Renal pelvis (tissue), 4 donors: ENCODE data around the gene UBE2M. TPM values are rescaled to one million over a fixed set of nuclear protein-coding genes. Genes with fewer than 3 reads are reported as not detected.
A peak's percentile ranks its signal among the peaks of the same experiment; 100 is the strongest.
"Not testable (repeated sequence)": the region's sequence is repeated elsewhere in the genome, so short reads cannot be mapped to it uniquely, and the experiment has no call there.

Experiments
- DNase-seq: peaks from one replicate; pipeline ENCODE4 v3.0.0-alpha.2; 2013
- polyA plus RNA-seq, 3 donors: library from polyadenylated mRNA; unstranded; fragments of 120-200 nt; gene quantifications; one replicate each; pipeline ENCODE4 v1.2.1, GENCODE V29; 2013; ENCODE audit not compliant: insufficient read length in 3 of 3

UBE2M gene
- polyA plus RNA-seq, 3 donors: 90.2 to 109 (median 97.5) TPM

DNA sequence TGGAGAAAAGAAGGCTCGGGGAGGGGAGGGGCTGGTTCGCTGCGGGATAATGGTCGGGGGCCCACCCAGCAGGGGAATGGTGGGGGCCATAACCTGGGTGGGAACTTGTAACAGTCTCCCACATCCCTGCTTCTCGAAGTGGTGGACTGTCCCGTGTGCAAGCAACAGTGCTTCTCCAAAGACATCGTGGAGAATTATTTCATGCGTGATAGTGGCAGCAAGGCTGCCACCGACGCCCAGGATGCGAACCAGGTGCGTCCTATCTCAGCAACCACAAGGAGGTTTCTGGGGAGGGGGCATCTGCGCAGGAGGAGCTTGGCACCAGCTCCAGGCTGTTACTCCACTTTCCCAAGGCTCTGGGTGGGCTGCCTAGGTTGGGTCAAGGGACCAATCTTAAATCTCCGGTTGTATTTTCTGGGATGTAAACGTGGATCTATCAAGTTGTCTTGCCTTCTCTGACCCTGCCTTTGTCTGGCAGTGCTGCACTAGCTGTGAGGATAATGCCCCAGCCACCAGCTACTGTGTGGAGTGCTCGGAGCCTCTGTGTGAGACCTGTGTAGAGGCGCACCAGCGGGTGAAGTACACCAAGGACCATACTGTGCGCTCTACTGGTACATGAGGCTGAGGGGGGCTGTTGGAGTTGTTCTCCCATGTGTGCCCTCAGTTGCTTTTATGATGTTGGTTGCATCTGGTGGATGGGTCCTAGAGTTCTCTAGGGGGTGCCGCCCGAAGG lies 13.0 kb downstream of the UBE2M start:
- no peak for DNase-seq

DNA sequence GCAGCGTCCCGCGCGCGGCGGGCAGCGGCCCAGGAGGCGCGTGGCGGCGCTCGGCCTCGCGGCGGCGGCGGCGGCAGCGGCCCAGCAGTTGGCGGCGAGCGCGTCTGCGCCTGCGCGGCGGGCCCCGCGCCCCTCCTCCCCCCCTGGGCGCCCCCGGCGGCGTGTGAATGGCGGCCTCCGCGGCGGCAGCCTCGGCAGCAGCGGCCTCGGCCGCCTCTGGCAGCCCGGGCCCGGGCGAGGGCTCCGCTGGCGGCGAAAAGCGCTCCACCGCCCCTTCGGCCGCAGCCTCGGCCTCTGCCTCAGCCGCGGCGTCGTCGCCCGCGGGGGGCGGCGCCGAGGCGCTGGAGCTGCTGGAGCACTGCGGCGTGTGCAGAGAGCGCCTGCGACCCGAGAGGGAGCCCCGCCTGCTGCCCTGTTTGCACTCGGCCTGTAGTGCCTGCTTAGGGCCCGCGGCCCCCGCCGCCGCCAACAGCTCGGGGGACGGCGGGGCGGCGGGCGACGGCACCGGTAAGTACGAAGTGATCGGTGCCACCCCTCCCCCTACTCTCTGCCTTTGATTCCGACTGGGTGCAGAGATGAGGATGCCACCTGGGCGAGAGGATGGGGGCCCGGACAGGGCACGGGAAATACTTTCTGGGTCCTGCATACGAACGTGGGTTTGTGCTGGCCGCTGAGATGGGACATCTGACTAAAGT lies 13.7 kb downstream of the UBE2M start:
- peak; percentile 62 for DNase-seq

DNA sequence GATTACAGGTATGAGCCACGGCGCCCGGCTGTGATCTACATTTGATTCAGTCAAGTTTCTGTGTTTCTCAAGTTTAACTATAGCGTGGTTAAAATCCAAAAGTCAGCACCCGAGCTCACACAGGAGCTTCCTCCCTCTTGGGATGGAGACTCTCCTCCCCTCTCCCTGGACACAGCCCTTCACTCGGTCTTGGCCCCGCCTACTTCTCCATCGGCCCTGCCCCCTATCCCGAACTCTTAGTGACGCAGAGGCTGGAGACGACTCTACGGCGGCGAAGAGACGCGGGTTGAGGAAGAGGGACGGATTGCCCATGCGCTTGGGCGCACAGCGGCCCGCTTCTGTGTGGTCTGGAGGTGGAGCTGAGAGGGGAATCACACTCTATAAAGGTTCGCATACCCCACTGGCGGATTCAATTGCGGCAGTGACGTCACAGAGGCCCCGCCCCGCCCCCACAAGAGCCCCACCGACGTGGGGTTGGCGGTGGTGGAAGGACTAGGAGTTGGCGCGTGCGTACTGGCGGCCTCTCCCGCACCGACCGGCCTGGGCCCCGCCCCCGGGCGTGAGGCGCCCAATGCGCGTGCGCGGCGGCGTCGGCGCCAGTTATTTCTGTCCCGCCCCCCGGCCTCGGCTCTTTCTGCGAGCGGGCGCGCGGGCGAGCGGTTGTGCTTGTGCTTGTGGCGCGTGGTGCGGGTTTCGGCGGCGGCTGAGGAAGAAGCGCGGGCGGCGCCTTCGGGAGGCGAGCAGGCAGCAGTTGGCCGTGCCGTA lies 14.4 kb downstream of the UBE2M start, which contains the start of gene TRIM28:
Gene TRIM28, plus strand, starts transcription at position 239 of the 765 bp plus-strand sequence. CDS start 694 bp downstream, outside the sequence.
- DNase-seq: peak; percentile 99

DNA sequence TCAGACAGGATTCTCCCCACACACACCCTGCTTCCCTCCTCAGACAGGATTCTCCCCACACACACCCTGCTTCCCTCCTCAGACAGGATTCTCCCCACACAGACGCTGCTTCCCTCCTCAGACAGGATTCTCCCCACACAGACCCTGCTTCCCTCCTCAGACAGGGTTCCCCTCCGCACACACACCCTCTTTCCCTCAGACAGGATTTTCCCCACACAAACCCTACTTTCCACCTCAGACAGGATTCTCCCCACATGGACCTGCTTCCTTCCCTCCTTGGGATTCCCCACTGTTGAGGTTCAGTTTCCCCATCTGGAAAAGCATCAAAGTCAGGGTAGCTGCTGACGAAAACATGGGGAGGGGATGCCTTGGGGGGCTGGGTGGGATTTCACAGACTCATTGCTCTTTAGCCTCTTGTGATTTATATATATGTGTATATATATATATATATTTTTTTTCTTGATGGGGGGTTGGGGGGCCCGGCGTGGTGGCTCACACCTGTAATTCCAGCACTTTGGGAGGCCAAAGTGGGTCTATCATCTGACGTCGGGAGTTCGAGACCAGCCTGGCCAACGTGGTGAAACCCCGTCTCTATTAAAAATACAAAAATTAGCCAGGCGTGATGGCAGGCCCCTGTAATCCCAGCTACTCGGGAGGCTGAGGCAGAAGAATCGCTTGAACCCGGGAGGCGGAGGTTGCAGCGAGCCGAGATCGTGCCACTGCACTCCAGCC lies 15.6 kb downstream of the UBE2M start:
- DNase-seq: not testable (repeated sequence)

DNA sequence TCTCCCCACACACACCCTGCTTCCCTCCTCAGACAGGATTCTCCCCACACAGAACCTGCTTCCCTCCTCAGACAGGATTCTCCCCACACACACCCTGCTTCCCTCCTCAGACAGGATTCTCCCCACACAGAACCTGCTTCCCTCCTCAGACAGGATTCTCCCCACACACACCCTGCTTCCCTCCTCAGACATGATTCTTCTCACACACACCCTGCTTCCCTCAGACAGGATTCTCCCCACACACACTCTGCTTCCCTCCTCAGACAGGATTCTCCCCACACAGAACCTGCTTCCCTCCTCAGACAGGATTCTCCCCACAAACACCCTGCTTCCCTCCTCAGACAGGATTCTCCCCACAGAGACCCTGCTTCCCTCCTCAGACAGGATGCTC lies 19.2 kb downstream of the UBE2M start:
- DNase-seq: not testable (repeated sequence)

DNA sequence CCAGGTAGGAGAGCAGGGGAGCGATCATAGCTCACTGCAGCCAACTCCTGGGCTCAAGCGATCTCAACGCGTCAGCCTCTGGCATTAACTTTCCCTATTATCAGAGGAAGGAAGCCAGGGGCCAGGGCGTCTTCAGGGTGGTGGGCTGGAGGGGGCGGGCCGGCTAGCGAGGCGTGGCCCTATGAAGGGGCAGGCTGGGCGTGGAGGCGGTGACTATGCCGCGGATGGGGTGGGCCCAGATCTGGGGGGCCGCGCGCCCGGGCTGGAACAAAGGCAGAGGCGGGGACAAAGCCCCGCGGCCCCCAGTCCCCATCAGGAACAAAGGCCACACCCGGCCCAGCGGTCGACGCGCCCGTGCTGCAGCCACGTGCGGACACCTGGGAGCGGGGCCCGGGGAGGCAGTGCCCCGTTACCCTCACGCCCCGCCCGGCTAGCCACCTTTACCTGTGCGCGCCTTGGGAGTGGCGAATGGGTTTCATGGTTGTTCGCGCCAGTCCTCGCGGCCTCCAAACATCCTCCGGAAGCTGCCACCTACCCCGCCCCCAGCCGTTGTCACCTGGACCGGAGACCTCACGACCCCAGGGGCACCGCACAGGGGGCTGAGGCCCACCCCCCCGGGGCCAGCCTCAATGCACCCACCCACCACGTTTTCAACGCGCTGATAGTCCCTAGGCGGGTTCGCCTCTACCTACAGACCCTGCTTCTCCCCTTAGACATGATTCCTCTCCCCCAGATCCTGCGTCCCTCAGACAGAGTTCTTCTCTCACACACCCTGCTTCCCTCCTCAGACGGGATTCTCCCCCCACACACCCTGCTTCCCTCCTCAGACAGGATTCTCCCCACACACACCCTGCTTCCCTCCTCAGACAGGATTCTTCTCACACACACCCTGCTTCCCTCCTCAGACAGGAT lies 19.9 kb downstream of the UBE2M start:
- peak; percentile 78 for DNase-seq

DNA sequence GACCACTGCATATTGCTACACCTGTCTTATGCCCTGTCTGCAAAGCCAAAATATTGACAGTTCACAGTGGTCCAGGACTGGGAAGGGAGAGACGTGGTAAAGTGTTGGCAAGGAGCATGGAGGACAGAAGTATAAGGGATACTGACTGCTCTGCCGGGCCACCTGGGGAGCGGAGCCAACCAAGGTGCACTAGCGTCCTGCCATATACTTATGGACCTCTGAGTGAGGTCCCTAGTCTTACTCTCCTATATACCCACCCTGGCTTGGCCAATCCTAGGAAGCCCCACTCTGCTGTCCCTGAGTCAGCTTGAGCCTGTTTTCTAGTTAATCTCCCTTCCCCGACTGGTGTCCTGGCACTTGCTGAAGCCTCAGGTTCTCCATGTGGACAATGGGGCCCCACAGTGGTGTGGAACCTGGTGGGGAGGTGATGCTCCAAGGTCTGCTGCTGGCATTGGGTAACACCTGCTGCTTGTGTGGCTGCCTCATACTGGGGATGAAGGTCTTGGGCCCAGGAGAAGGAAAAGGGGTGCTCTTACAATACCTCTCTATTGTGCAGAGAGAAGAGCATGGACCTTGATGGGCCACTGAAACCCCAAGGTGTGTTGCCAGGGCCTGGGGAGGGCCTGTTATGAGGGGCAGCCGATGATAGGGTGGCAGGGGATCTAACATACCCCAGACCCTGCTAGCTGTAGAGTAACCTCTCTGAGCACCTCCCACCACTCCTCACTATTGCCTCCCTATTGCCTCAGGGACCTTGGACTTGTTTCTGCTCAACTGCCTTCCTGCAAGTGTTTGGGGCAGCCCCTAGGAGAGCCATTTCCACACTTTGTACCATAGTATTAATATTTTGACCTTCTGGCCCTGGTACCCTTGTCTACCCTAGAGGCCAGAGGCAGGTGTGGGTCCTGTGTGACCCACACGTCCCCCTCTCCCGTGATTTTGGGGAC lies 21.3 kb downstream of the UBE2M start:
- no peak for DNase-seq

DNA sequence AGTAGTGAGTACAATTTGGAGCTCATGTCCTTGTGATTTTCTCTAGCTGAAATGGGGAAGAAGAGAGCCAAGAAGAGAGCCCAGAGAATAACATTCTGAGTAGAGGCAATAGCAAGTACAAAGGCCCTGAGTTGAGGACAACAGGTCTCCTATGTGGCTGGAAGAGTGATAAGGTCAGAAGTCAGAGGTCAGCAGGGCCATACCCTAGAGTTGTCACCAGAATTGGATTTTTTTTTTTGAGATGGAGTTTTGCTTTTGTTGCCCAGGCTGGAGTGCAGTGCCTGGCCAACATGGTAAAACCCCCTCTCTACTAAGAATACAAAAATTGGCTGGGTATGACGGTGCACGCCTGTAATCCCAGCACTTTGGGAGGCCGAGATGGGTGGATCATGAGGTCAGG lies 22.6 kb downstream of the UBE2M start:
- DNase-seq: no peak

DNA sequence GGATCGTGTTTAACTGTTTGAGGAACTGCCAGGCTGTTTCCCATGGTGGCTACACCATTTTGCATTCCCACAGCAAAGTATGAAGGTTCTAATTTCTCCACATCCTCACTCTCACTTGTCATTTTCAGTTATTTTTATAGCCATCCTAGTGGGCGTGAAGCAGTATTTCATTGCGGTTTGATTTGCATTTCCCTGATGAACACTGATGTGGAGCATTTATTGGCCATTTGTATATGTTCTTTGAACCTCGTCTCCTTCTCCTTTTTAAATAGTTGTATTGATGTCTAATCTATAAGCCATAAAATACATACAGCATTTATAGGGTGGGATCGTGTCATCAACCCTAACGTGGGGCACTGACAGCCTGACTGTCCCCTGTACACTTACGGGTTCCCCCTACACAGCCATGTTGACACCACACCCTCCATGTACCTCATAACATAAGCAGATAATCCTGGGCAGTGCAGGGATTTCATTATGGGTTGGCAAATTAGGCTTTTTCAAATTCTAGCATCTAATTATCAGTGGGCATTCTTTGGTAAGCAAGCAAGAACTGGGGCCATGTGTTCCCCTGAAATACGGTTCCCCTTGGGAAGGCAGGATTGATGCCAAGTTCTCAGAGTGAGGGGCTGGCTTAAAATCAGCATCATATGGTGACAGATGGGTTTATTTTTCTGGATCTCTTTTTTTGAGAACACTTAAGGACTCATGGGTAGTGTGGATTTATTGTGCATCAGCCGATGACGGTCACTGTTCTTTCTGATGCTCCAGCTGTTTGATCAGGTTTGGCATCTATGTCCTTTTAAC lies 27.2 kb downstream of the UBE2M start:
- DNase-seq: no peak

DNA sequence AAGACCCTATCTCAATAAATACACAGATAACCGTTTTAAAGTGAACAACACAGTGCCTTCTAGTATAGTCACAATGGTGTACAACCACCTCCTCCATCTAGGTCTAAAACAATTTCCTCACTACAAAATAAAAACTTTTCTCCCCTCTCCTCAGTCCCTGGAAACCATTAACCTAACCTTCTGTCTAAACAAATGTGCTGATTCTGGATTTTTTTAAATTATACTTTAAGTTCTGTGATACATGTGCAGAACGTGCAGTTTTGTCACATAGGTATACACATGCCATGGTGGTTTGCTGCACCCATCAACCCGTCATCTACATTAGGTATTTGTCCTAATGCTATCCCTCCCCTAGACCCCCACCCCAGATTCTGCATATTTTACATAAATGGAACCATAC lies 29.0 kb downstream of the UBE2M start:
- no peak for DNase-seq

DNA sequence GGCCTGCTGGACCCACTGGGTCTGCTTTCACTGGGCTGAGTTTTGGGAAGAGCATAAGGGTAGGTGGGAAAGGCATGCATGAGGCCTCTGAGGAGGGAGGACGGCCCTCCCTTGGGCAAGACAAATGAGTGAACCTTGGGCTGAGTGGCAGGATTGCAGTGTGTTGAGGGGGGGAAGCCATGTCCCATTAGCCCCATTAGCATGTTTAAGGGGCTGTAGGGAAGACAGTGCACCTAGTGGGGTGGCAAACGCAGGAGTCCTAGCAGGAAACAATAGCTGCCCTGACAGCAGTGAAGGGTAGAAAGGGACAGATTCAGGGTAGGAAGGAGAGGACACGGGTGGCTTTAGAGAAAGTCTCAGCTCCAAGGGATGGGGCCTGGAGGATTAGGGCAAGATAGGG lies 35.7 kb downstream of the UBE2M start:
- no peak for DNase-seq

DNA sequence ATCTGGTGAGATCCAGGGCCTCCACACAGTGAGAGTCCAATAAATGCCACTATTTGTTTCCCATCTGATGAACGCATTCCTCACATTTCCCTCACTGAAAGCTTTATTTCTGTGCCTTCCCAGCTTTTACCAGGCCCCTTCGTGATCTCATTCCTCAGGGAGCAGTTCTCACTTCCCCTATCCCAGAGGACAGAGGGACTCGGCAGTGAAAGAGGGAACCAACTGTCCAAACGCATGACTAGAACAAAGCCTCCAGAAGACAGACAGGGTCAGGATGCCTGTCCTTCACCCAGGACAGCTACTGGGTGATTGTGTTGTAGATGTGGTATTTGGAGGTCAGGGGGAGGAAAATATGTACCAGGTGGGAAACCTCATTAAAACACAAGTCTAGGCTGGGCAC lies 36.8 kb downstream of the UBE2M start:
- no peak for DNase-seq

DNA sequence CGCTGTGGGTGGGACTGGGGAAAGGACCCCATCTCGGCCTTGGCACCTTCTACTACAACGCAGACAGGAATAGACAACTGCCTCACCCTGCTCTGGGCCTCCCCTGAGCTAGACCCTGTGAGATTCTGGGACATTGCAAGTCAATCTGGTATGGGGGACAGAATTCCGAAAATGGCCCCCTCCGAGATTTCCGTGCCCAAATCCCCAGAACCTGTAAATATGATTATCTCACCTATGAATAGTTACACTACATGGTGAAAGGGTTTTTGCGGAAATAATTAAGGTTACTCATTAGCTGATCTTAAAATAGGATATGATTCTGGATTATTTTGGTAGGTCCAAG lies 38.2 kb downstream of the UBE2M start:
- no peak for DNase-seq

DNA sequence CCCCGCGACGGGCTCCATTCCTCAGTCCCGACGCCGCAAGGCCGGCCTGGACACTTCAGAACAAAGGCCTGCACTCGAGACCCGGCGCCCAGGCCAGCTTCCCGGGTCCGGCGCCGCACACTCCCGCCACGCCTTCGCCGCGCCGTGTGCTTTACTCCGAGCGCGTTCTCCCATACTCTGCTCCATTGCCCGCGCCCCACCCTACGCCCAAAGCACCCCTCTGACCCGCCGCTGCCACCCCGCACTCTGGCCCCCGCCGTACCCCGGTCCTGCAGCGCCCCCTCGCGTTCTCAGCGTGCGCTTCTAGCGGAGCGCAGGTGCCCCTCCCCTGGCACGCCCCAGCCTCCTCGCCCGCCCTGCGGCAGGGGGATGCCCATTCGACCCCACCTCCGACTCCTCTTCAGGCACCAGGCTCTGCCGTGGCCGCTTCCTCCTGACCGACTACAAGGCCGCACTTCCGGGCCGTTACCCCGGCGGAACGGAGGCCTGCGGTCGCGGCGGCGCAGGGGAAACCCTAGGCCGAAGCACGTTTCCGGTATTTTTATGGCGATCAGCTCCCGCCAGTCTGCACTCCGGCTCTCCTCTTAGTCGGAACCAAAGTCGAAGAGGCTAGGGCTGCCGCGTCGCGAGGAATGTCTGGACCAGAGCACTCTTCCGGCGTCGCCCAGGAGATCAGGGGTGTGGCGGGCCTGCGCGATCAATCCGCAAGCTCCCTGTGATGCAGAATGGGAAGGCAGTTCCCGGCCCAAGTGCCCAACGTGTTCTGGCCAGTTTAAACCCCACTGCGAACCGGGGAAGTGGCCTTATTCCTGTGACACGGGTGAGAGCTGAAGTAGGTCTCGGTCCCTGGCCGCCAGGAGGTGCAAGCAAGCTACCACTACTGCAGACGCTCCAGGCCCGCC lies 38.8 kb downstream of the UBE2M start, which contains the start of gene ZBTB45:
Gene ZBTB45, minus strand, starts transcription at position 456 of the 902 bp plus-strand sequence. CDS start 2,137 bp downstream, outside the sequence.
- DNase-seq: peak; percentile 95

DNA sequence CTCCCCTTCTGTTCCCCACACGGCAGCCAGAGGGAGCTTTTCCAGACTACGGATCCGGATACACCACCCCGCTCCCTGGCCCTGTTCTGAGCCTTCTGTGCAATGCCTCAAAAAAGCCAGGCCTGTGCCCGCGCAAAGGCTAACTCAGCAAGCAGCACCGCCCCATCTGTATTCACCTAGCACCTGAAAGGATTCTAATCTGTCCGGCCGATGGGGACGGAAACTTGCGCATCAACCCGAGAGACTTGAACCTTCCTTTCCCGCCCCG lies 39.4 kb downstream of the UBE2M start:
- peak; percentile 76 for DNase-seq

DNA sequence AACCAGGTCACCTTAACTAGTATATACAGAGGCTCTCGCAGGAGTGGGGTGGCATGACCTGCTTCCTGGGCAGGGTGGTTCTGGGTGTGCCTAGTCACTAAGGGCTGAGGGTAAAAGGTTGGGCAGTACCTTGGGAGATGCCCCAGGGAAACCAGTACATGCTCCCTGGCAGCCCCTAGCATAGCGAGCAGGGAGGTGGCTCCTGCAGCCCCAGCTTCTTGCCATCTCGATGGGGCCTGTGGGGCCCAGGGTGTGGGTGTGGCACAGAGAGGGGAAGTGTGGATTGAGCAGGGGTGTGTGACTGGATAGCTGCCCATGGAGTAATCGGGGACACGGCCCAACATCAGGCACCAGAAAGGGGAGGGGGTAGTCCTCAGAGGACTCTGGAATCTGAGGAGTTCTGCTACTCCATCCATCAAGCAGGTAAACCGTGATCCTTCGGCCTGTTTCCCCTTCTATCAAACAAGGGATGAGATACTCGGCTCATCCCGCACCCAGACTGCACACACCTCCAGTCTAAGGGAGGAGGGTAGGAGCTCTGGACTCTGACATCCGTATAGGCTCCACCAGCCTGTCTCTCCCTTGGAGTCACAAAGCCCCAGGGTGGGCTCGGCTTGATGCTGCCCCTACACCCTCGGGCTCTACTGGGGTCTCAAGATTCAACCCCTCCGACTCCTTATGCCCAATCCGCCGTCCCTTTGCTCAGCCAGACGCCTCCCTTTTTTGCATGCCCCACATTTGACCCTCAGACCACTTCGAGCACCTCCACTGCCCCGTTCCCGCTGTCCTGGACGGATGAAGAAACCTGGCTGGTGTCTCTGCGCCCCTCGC lies 39.9 kb downstream of the UBE2M start:
- no peak for DNase-seq
